GM10248 (cell line): ENCODE measurements around the gene BCL11A.

Source experiments
- CTCF ChIA-PET: fragments of 300-600 bp; sonication (Branson Sonifier 250); formaldehyde crosslinking; extraction: SDS; loops from one replicate; lab custom pipeline; 2021; ENCODE audit warnings: antibody characterized with exemption; lab: Yijun Ruan, JAX
- POLR2A ChIA-PET: fragments of 350-650 bp; sonication (Branson Sonifier 250); formaldehyde crosslinking; extraction: SDS; loops from one replicate; lab custom pipeline; 2020; ENCODE audit warnings: antibody characterized with exemption; lab: Yijun Ruan, JAX
- DNase-seq: peaks from one replicate; pipeline ENCODE4 v3.0.0; 2012; ENCODE audit errors: extremely low spot score
- CTCF ChIP-seq: IDR thresholded peaks from 2 replicates; pipeline ENCODE4 v1.5.1; 2012; ENCODE audit warnings: mild to moderate bottlenecking, low read depth; ENCODE audit errors: extremely low read depth, missing control alignments, control extremely low read depth

Gene BCL11A

GRCh38 chr2:60553495-60554073, at the start of gene BCL11A:
Gene BCL11A, minus strand, starts transcription at chr2:60553654. Its CDS starts 384 bp downstream, at chr2:60553270.
- POLR2A ChIA-PET: no interaction called here
- CTCF ChIA-PET: interaction anchor here (1.0 to 1.6 kb wide), 3 partner anchors 10 to 1528 kb away, joined by 3 to 6 read pairs (median 4); no protein-coding TSS in a partner anchor
- TF ChIP-seq CTCF: no peak
- DNase-seq: peak; percentile 42

GRCh38 chr2:60602828-60603532, 49.5 kb upstream of the BCL11A start:
- TF ChIP-seq CTCF: no peak
- no peak for DNase-seq
- CTCF ChIA-PET: interaction anchor here (0.7 to 1.2 kb wide), 3 partner anchors 21 to 72 kb away, joined by 3 read pairs; no protein-coding TSS in a partner anchor
- POLR2A ChIA-PET: no interaction called here

DNA sequence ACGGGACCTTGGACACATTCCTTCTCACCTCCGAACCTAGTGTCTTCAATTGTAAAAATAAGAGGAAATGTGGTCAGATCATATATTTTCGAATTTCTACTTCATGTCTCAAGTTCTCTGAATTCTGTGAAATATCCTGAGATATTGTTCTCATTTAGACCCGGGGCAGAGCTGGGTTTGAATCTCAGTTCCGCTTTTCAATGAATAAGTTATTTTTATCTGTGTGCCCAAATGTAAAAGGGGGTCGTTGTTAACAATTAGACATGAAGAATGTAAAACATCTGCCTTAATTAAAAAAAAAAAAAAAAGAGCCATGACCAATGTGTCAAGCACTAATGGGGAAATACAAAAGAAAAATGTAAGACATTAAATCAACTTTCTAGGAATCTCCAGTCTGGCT, 48.9 kb upstream of the BCL11A start:
- TF ChIP-seq CTCF: no peak
- no peak for DNase-seq
- CTCF ChIA-PET: interaction anchor here (0.7 to 1.7 kb wide), 3 partner anchors 20 to 27 kb away, joined by 3 to 9 read pairs (median 3); no protein-coding TSS in a partner anchor
- POLR2A ChIA-PET: no interaction called here

GRCh38 chr2:60598271-60598670, 44.8 kb upstream of the BCL11A start:
- ChIA-PET CTCF (interaction anchor here (1.5 to 1.9 kb wide), 3 partner anchors 10 to 38 kb away, joined by 4 to 9 read pairs (median 5); no protein-coding TSS in a partner anchor), POLR2A (no interaction called here)
- DNase-seq: no peak
- TF ChIP-seq CTCF: no peak

GRCh38 chr2:60597346-60597745, 43.9 kb upstream of the BCL11A start:
- no peak for TF ChIP-seq CTCF
- ChIA-PET POLR2A (no interaction called here), CTCF (interaction anchor here (0.9 kb wide), 1 partner anchor 41 kb away, joined by 4 read pairs; no protein-coding TSS in a partner anchor)
- no peak for DNase-seq

DNA sequence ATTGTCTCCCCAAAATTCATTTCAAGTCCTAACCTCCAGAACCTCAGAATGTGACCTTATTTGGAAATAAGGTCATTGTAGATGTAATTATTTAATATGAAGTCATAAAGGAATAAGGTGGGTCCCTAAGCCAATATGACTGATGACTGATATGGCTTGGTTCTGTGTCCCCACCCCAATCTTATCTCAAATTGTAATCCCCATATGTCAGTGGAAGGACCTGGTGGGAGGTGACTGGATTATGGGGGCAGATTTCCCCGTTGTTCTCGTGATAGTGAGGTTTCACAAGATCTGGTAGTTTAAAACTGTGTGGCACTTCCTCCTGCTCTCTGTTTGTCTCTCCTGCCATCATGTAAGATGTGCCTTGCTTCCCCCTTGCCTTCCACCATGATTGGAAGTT, 43.0 kb upstream of the BCL11A start:
- POLR2A ChIA-PET: no interaction called here
- no peak for DNase-seq
- TF ChIP-seq CTCF: no peak
- CTCF ChIA-PET: interaction anchor here (0.9 to 2.3 kb wide), 3 partner anchors 9 to 42 kb away, joined by 4 to 9 read pairs (median 4); no protein-coding TSS in a partner anchor
